Cardiac muscle cell (in vitro differentiated cells and primary cell): ENCODE results near the gene FRMD3. TPM values are rescaled to one million over a fixed set of nuclear protein-coding genes. Genes with fewer than 3 reads are reported as not detected.

Experiments used
- DNase-seq, 2 donors: peaks; one replicate each; pipeline versions ENCODE4 v3.0.0 to v3.0.0-alpha.2; 2010 to 2017; ENCODE audit warnings: low read depth in 1 of 2, low spot score in 1 of 2
- H3K27ac ChIP-seq: fragments of 200-600 bp; sonication (generic); 2 replicates; pipeline ENCODE4 v1.5.1; 2016
- H3K27me3 ChIP-seq: fragments of 200-600 bp; sonication (generic); 2 replicates; pipeline ENCODE4 v1.6.0; 2016; ENCODE audit warnings: control low read depth
- H3K36me3 ChIP-seq: fragments of 200-600 bp; sonication (generic); 2 replicates; pipeline ENCODE4 v1.5.1; 2016; ENCODE audit warnings: control low read depth
- H3K4me1 ChIP-seq: fragments of 200-600 bp; sonication (generic); 2 replicates; pipeline ENCODE4 v1.8.1; 2017; ENCODE audit warnings: low read depth, mild to moderate bottlenecking, mixed run types
- H3K4me3 ChIP-seq: fragments of 200-600 bp; sonication (generic); 2 replicates; pipeline ENCODE4 v1.5.1; 2016; ENCODE audit warnings: mild to moderate bottlenecking
- H3K9me3 ChIP-seq: fragments of 200-600 bp; sonication (generic); 2 replicates; pipeline ENCODE4 v1.5.1; 2017; ENCODE audit warnings: low read depth, mild to moderate bottlenecking, control low read depth
- polyA plus RNA-seq: library from polyadenylated mRNA; unstranded; fragments of >200 nt; fragmentation: Nextera tagmentation; extraction: Ambion mirVana; gene quantifications from 2 replicates; pipeline ENCODE4 v1.2.1, GENCODE V29; 2016
- total RNA-seq: library from RNA; depleted of rRNA; stranded (reverse); fragments of >200 nt; gene quantifications from 2 replicates; pipeline ENCODE4 v1.2.3, GENCODE V29; 2016
- TF ChIP-seq, protein P1 (sequence below): IDR thresholded peaks from 2 replicates; pipeline ENCODE4 v1.5.1; 2012; ENCODE audit warnings: low read depth, mild to moderate bottlenecking, low read length

FRMD3 gene
- total and polyA plus RNA-seq, 2 experiments from 2014 or later = 61.5 to 66.4 TPM

- Histone ChIP-seq H3K4me1 (no peaks in the 10 kb centered on the region), H3K36me3 (no peaks in the 10 kb centered on the region), H3K27ac (no peak overlapping the region), H3K4me3 (no peak overlapping the region), H3K27me3 (no peaks in the 10 kb centered on the region), H3K9me3 (no peaks in the 10 kb centered on the region)
- TF ChIP-seq, protein P1, sequence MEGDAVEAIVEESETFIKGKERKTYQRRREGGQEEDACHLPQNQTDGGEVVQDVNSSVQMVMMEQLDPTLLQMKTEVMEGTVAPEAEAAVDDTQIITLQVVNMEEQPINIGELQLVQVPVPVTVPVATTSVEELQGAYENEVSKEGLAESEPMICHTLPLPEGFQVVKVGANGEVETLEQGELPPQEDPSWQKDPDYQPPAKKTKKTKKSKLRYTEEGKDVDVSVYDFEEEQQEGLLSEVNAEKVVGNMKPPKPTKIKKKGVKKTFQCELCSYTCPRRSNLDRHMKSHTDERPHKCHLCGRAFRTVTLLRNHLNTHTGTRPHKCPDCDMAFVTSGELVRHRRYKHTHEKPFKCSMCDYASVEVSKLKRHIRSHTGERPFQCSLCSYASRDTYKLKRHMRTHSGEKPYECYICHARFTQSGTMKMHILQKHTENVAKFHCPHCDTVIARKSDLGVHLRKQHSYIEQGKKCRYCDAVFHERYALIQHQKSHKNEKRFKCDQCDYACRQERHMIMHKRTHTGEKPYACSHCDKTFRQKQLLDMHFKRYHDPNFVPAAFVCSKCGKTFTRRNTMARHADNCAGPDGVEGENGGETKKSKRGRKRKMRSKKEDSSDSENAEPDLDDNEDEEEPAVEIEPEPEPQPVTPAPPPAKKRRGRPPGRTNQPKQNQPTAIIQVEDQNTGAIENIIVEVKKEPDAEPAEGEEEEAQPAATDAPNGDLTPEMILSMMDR = no peak
- DNase-seq = no peak
These were observed 221.0 kb downstream of the FRMD3 start for GRCh38 chr9:83317244-83317643.

- H3K9me3 ChIP-seq = no peaks in the 10 kb centered on the region
- DNase-seq = no peak
- H3K4me1 ChIP-seq = no peaks in the 10 kb centered on the region
- TF ChIP-seq, protein P1 = no peak
- no peaks in the 10 kb centered on the region for H3K27me3 ChIP-seq
- H3K4me3 ChIP-seq = no peak overlapping the region
- no peak overlapping the region for H3K27ac ChIP-seq
- no peaks in the 10 kb centered on the region for H3K36me3 ChIP-seq
These were observed 222.6 kb downstream of the FRMD3 start for GRCh38 chr9:83315649-83316048.

DNA sequence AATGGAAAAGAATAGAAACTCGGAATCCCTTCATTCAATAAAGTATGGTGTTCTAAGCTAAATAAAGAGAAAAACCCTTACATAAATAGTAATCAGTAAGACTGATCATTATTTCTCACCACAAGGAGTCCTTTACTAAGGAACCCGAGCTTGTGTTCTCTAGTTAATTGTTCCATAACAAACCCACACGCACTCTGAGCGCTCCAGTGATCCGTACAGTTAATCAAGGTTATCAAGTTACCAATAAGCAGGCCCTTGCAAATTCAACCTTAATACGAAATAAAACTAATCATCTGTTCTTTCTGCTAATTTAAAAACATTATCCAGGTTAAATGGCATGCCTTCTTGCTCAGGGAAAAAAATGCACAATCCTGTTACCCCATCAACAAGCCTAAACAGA is 224.4 kb downstream of the FRMD3 start:
- H3K4me3 ChIP-seq = no peak overlapping the region
- H3K4me1 ChIP-seq = no peaks in the 10 kb centered on the region
- H3K27ac ChIP-seq = no peak overlapping the region
- TF ChIP-seq, protein P1 = no peak
- H3K9me3 ChIP-seq = no peaks in the 10 kb centered on the region
- no peaks in the 10 kb centered on the region for H3K36me3 ChIP-seq
- DNase-seq = no peak
- H3K27me3 ChIP-seq = no peaks in the 10 kb centered on the region

DNA sequence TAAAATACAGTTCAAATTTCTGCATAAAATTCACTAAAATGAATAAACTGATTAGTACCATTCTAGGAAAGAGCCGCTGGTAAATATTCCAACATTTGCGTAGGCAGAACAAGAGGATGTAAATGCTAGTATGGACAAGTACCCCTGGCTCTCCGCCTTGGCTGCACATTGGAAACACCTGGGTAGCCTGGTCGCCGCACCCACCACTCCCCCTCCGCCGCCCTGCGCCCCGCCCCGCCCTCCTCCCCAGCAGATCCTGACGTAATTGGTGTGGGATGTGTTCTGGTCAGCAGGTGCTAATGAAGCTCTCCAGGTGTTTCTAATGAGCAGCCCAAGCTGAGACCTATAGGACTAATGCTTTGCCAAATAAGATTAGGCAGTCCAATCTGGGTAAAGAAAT is 225.7 kb downstream of the FRMD3 start:
- Histone ChIP-seq H3K36me3 (no peaks in the 10 kb centered on the region), H3K4me1 (no peaks in the 10 kb centered on the region), H3K4me3 (no peak overlapping the region), H3K27ac (no peak overlapping the region), H3K27me3 (no peaks in the 10 kb centered on the region), H3K9me3 (no peaks in the 10 kb centered on the region)
- no peak for DNase-seq
- TF ChIP-seq, protein P1 = no peak

- H3K27ac ChIP-seq = no peak overlapping the region
- peak in 1 of 2 donors; percentile 54 for DNase-seq
These were observed 231.0 kb downstream of the FRMD3 start for GRCh38 chr9:83307066-83307724.

More at GRCh38 chr9:83307066-83307724, 231.0 kb downstream of the FRMD3 start:
- Histone ChIP-seq H3K27me3 (no peaks in the 10 kb centered on the region), H3K4me3 (no peak overlapping the region), H3K9me3 (no peaks in the 10 kb centered on the region), H3K36me3 (no peaks in the 10 kb centered on the region), H3K4me1 (peaks cover 7% of the 10 kb centered on the region)
- TF ChIP-seq, protein P1 = no peak
